Thoracic aorta endothelial cell (primary cell): ENCODE results near the gene RNF39. TPM values are rescaled to one million over a fixed set of nuclear protein-coding genes. Genes with fewer than 3 reads are reported as not detected.

Experiments
- small RNA-seq: library from RNA; depleted of rRNA; stranded (forward); fragments of <200 nt; gene quantifications from one replicate; pipeline ENCODE3, GENCODE V24; 2012
- total RNA-seq: library from RNA; depleted of rRNA; stranded (reverse); fragments of >200 nt; gene quantifications from 2 replicates; pipeline ENCODE4 v1.2.3, GENCODE V29; 2012

RNF39 gene
- not detected in 2 replicates for total RNA-seq

GRCh38 chr6:30075094-30075789 lies at the start of gene RNF39:
TSS of gene RNF39 (minus strand) at chr6:30075769. CDS start at chr6:30075585, 184 bp downstream.

GRCh38 chr6:30113003-30113759 lies 37.6 kb upstream of the RNF39 start, which contains the start of gene TRIM31:
TSS of gene TRIM31 (minus strand) at chr6:30113090. CDS start at chr6:30112805, 285 bp downstream.

GRCh38 chr6:30066577-30067459 lies 8.8 kb downstream of the RNF39 start, which contains the start of gene PPP1R11:
TSS of gene PPP1R11 (plus strand) at chr6:30067198. CDS start at chr6:30067411, 213 bp downstream.

GRCh38 chr6:30061092-30061857 lies 14.3 kb downstream of the RNF39 start, which contains the start of gene POLR1H:
TSS of gene POLR1H (plus strand) at chr6:30061265. CDS start at chr6:30061525, 260 bp downstream.

Small RNA genes within 50 kb of the gene (small RNA-seq; reads per million reads assigned to genes)
- gene RF02218 (not detected), gene RF02219 (not detected), gene RF02220 (not detected)

Other genes with a start within 250 kb of the RNF39 start
- gene HLA-G, start 247.9 kb downstream of the RNF39 start, total RNA-seq = not detected in 2 replicates
- 166 and 246 TPM in 2 replicates for gene HLA-A, start 133.2 kb downstream of the RNF39 start, total RNA-seq
- gene POLR1H, start 14.5 kb downstream of the RNF39 start, total RNA-seq = 17.7 and 23.8 TPM in 2 replicates
- 31.0 and 32.8 TPM in 2 replicates for gene PPP1R11, start 8.6 kb downstream of the RNF39 start, total RNA-seq
- not detected in 2 replicates for gene TRIM31, start 37.3 kb upstream of the RNF39 start, total RNA-seq
- gene TRIM40, start 60.4 kb upstream of the RNF39 start, total RNA-seq = not detected in 2 replicates
- gene TRIM10, start 85.4 kb upstream of the RNF39 start, total RNA-seq = not detected in 2 replicates
- not detected in 2 replicates for gene TRIM15, start 87.8 kb upstream of the RNF39 start, total RNA-seq
- 30.2 and 33.9 TPM in 2 replicates for gene TRIM26, start 137.6 kb upstream of the RNF39 start, total RNA-seq